ENCODE measurements around the gene APOL2. TPM values are rescaled to one million over a fixed set of nuclear protein-coding genes. Genes with fewer than 3 reads are reported as not detected.

Gene APOL2
- total RNA-seq, 4 donors from 2014 or later, result 3.8 to 142 (median 47.8) TPM

DNA sequence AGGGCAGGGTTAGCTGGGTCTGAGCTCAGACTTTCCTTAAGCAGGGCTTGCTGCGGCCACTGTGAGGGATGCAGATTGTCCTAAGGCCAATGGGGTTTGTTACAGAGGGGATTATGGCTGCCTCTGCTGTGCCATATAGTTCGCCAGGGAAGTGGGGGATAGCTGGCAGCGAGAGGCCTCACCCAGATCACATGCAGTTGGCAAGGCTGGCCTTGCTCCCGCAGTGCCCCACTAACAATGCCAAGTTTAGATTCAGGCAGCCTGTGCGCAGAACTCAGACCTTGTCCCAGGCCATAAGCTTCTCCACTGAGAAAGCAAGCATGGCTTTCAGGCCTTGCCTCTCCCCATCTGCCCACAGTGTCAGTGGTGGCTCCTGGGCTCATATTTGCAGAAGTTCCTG, 4.7 kb upstream of the APOL2 start:
- Histone ChIP-seq H3K36me3 (no peaks in the 10 kb centered on the region), H3K9me3 (no peaks in the 10 kb centered on the region), H3K4me3 (no peak overlapping the region), H3K27me3 (no peaks in the 10 kb centered on the region), H3K4me1 (peaks cover 4 to 16% (median 5%) of the 10 kb centered on the region in 4 donors), H3K27ac (peak overlapping the region; percentile 39 to 73 (median 54))
- no peak for DNase-seq
- intact Hi-C loops (cut with DNase I; ENCODE audit: low total_unique reads) (no loop called here), in situ Hi-C loops (cut with MboI; ENCODE audit: low pct_ligation_motif_present in 1 of 4, low pct_unique_long_range_greater_than_20kb in 1 of 4, low sequenced_read_pairs in 3 of 4) (no loop called here)
- 80 to 91% methylated on average over 1 to 5 of the region's 5 CpGs for WGBS, 2 donors (ENCODE audit: low coverage in 1 of 2)
- no peak for TF ChIP-seq POLR2AphosphoS5 (IDR thresholded peaks at IDR 0.05)
- TF ChIP-seq EP300 (IDR thresholded peaks at IDR 0.05; ENCODE audit: low read depth), result no peak
- TF ChIP-seq POLR2A (IDR thresholded peaks at IDR 0.05), result no peak
- TF ChIP-seq, protein P1, sequence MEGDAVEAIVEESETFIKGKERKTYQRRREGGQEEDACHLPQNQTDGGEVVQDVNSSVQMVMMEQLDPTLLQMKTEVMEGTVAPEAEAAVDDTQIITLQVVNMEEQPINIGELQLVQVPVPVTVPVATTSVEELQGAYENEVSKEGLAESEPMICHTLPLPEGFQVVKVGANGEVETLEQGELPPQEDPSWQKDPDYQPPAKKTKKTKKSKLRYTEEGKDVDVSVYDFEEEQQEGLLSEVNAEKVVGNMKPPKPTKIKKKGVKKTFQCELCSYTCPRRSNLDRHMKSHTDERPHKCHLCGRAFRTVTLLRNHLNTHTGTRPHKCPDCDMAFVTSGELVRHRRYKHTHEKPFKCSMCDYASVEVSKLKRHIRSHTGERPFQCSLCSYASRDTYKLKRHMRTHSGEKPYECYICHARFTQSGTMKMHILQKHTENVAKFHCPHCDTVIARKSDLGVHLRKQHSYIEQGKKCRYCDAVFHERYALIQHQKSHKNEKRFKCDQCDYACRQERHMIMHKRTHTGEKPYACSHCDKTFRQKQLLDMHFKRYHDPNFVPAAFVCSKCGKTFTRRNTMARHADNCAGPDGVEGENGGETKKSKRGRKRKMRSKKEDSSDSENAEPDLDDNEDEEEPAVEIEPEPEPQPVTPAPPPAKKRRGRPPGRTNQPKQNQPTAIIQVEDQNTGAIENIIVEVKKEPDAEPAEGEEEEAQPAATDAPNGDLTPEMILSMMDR (IDR thresholded peaks at IDR 0.05), result no peak

DNA sequence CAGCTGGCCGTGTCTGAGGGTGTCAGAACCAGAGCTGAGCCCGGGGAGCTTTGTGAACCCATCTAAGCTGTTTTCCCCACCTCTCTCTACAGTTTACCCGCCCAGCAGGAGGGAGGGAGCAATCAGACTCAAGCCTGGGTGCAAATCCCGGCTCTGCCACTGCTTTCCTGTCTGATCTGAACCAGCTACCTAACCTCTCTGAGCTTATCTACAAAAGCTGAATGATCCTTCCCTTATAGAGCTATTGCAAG, 252 bp downstream of the APOL2 start:
- Histone ChIP-seq H3K4me1 (peaks cover 15 to 45% (median 32%) of the 10 kb centered on the region in 4 donors), H3K36me3 (no peaks in the 10 kb centered on the region), H3K27me3 (no peaks in the 10 kb centered on the region), H3K4me3 (peak overlapping the region; percentile 40 to 69 (median 55)), H3K9me3 (no peaks in the 10 kb centered on the region), H3K27ac (peak overlapping the region; percentile 89 to 96 (median 92))
- TF ChIP-seq EP300 (IDR thresholded peaks at IDR 0.05; ENCODE audit: low read depth) (no peak), POLR2AphosphoS5 (IDR thresholded peaks at IDR 0.05) (no peak), POLR2A (IDR thresholded peaks at IDR 0.05) (no peak)
- TF ChIP-seq, protein P1 (IDR thresholded peaks at IDR 0.05), result no peak
- in situ Hi-C loops (cut with MboI; ENCODE audit: low pct_ligation_motif_present in 1 of 4, low pct_unique_long_range_greater_than_20kb in 1 of 4, low sequenced_read_pairs in 3 of 4), result no loop called here
- 2% methylated on average over 4 of the region's 4 CpGs; no CpG with 5 or more reads in 1 of the 2 donors for WGBS, 2 donors (ENCODE audit: low coverage in 1 of 2)
- intact Hi-C loops (cut with DNase I; ENCODE audit: low total_unique reads), result no loop called here
- no peak for DNase-seq

DNA sequence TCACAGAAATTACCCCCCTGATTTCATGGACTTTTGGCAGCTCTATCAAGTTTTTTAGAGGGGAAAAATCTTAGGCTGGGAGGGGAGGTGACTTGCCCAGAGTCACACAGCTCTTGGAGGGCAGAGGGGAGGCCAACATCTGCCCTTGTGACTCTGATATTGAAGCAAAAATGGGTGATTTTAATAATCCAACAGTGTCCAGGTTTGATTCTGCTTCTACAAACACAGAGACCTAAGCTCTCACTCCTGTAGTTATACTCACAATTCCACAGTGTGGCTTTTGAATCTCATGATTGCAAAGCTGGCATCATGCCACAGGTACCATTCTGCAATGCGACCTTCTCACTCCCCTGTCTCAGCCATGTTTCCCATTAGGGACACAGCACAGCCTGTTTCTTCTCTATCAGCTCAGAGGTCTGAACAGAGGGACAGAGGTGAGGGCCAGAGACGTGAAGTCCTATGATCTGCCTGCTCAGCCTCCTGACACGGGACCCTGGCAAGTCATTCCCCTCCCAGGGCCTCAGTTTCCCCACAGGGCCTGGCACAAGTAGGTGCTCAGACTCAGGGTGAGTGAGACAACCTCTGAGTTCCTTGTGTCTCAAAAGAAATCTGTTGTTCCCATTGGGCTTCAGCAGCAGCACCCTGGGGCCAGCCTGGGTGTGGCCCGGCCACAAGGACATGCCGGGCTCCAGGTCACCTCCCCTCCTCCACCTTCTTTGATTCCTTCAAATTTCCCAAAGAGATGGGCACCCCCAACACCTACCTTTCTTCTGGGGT, 766 bp downstream of the APOL2 start:
- Histone ChIP-seq H3K27ac (peak overlapping the region; percentile 89 to 96 (median 92)), H3K9me3 (no peaks in the 10 kb centered on the region), H3K4me3 (peak overlapping the region; percentile 40 to 69 (median 55)), H3K36me3 (no peaks in the 10 kb centered on the region), H3K27me3 (no peaks in the 10 kb centered on the region), H3K4me1 (peaks cover 14 to 45% (median 32%) of the 10 kb centered on the region in 4 donors)
- intact Hi-C loops (cut with DNase I; ENCODE audit: low total_unique reads), result no loop called here
- TF ChIP-seq, protein P1 (IDR thresholded peaks at IDR 0.05), result no peak
- no peak for TF ChIP-seq POLR2A (IDR thresholded peaks at IDR 0.05)
- no peak for TF ChIP-seq POLR2AphosphoS5 (IDR thresholded peaks at IDR 0.05)
- no peak for TF ChIP-seq EP300 (IDR thresholded peaks at IDR 0.05; ENCODE audit: low read depth)
- in situ Hi-C loops (cut with MboI; ENCODE audit: low pct_ligation_motif_present in 1 of 4, low pct_unique_long_range_greater_than_20kb in 1 of 4, low sequenced_read_pairs in 3 of 4), result no loop called here
- WGBS, 2 donors (ENCODE audit: low coverage in 1 of 2), result 3% methylated on average over 5 of the region's 5 CpGs; no CpG with 5 or more reads in 1 of the 2 donors
- DNase-seq, result peak; percentile 43

DNA sequence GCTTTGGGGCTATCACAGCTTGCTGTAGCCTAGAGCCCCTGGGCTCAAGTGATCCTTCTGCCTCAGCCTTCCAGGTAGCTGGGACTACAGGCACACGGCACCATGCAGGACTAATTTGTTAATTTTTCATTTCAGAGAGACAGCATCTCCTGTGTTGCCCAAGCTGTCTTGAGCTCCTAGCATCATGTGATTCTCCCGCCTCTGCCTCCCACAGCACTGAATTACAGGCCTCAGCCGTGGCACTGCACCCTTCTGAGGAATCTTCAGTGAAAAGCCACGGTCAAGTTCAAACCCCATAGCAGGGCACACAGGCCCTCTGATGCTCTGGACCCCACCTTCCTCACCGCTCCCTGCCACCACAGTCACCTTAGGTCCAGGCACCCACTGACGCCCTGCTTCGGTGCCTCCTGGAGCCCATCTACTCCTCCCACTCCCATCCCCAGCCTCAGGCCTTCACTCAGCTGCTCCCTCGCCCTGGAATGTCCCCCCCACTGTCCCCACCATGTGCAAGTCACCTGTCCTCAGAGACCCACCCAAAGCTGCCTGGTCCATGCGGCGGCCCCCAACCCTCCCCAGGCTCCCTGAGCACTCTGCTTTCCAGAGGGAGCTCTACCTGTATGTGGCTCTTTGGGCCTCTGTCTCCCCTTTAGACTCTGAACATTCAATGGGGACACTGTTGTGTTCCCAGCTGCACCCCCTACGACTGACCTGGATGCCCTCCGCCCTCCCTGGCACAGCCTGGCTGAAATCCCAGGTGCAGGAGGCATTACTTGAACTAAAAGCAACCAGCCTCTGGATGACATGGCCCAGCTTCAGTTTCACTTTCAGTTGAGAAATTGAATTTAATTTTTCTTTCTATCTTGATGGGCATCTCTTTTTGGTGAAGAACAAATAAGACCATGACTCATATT, 1.6 kb downstream of the APOL2 start:
- peak overlapping the region; percentile 89 to 96 (median 92) for H3K27ac ChIP-seq
- H3K4me1 ChIP-seq, result peaks cover 14 to 45% (median 32%) of the 10 kb centered on the region in 4 donors
- in situ Hi-C loops (cut with MboI; ENCODE audit: low pct_ligation_motif_present in 1 of 4, low pct_unique_long_range_greater_than_20kb in 1 of 4, low sequenced_read_pairs in 3 of 4), result no loop called here
- no peaks in the 10 kb centered on the region for H3K36me3 ChIP-seq
- H3K9me3 ChIP-seq, result no peaks in the 10 kb centered on the region
- intact Hi-C loops (cut with DNase I; ENCODE audit: low total_unique reads), result no loop called here
- TF ChIP-seq POLR2AphosphoS5 (IDR thresholded peaks at IDR 0.05), result no peak
- TF ChIP-seq, protein P1 (IDR thresholded peaks at IDR 0.05), result no peak
- H3K4me3 ChIP-seq, result peak overlapping the region; percentile 7 to 69 (median 46)
- 53% methylated on average over 12 of the region's 12 CpGs; no CpG with 5 or more reads in 1 of the 2 donors for WGBS, 2 donors (ENCODE audit: low coverage in 1 of 2)
- peak; percentile 43 for DNase-seq
- no peaks in the 10 kb centered on the region for H3K27me3 ChIP-seq

Measured in transverse colon (tissue), 4 donors.